ENCODE results near the gene NBL1.

Gene NBL1, protein sequence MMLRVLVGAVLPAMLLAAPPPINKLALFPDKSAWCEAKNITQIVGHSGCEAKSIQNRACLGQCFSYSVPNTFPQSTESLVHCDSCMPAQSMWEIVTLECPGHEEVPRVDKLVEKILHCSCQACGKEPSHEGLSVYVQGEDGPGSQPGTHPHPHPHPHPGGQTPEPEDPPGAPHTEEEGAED

GRCh38 chr1:19643602-19644394 is at the start of gene NBL1:
Gene NBL1, plus strand, starts transcription at chr1:19644311. Its CDS starts 10,720 bp downstream, at chr1:19655031.
- DNase-seq, result peak; percentile 71 to 92 (median 74)

- DNase-seq, result peak in 1 of 3 donors; percentile 19
These were observed 47.9 kb upstream of the NBL1 start for GRCh38 chr1:19596065-19596713.

DNA sequence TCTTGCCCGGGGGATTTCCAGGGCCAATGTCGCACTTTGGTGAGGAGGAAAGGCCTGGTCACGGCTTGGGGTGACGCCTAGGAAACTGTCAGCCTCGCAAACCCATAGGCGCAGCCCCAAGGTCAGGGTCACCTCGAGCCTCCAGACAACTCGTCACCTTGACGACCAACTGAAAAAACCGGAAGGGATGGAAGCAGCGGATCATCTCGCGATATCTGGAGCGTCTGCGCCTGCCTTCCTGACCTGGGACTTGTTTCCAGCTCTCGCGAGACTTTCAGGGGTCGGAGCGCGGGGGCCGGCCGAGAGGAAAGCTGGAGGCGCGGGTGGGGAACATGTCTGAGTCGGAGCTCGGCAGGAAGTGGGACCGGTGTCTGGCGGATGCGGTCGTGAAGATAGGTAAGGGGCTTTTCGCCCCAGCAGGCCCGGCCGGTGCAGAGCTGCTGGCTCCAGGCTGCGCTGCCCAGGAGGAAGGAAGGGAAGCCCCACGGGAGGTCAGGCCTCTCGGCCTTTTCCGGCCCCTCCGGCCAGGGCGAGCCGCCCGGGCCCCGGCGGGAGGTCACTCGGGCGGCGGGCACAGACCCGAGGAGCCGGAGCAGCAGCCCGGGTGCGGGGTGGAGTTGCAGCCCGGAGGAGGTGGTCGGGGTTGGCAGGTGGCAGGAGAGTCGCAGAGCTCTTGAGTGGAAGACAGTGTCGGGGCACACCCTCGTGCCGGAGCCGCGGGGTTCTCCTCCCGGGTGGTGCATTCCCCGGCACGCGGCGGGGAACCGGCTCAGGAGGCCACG is 47.2 kb upstream of the NBL1 start:
- peak; percentile 97 to 99 (median 99) for DNase-seq

DNA sequence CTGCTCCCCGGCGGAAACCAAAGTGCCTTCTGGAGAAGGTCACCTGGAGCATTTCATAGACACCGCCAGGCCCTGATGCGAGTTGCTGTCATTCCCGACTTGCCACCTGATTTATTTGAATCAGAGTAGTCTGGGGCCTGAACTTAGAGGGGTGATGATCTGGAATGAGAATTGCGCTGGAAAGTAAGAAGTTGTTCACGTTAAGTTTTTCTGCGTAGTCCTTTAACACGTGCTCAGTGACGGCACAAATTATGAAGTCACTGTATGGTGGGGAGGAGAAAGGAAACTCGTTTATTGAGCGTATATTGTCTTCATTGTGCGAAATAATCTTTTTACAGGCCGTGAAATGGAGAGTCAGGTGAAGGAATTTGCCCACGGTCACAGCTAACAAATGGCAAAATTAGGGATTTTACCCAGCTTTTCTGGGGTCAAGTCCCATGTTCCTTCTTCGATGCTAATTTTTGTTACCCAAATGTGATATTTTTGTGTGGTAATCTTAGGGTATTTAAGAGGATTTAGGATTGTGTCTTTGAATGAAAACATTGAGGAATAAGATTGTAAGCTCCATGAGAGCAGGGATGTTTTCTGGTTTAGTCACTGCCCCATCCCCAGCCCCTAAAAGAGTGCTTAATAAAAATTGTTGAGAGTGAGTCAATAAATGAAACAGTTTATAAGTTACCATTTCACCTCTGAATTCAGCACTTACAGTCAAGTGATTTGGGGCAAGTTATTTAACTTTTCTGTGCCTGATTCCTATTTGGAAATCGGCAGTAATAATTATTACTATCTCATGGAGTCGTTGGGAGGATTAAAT is 46.4 kb upstream of the NBL1 start:
- DNase-seq, result peak; percentile 86 to 98 (median 96)

DNA sequence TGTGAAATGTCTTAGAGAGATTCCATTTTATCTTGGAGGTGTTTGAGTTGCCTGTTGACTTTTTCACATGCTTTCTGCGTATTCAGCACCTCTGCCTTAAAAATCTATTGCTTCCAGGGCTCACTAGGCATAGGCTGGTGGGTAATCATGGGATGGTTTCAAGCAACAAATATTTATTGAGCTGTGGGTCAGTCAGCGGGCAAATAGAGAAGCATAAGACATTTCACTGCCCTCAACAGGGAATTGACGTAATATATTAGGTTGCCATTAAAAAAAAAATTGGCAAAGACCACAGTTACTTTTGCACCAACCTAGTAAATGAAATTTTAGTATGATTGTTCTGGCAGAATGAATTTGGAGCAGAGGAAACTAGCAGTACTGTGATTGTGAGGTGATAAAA is 44.3 kb upstream of the NBL1 start:
- DNase-seq, result no peak

- DNase-seq, result no peak
These were observed 41.6 kb upstream of the NBL1 start for GRCh38 chr1:19602486-19602885.

GRCh38 chr1:19605967-19606366 is 38.1 kb upstream of the NBL1 start:
- peak; percentile 48 to 56 (median 50) for DNase-seq

GRCh38 chr1:19606817-19607642 is 37.1 kb upstream of the NBL1 start:
- no peak for DNase-seq

GRCh38 chr1:19608232-19608631 is 35.9 kb upstream of the NBL1 start:
- DNase-seq, result no peak

DNA sequence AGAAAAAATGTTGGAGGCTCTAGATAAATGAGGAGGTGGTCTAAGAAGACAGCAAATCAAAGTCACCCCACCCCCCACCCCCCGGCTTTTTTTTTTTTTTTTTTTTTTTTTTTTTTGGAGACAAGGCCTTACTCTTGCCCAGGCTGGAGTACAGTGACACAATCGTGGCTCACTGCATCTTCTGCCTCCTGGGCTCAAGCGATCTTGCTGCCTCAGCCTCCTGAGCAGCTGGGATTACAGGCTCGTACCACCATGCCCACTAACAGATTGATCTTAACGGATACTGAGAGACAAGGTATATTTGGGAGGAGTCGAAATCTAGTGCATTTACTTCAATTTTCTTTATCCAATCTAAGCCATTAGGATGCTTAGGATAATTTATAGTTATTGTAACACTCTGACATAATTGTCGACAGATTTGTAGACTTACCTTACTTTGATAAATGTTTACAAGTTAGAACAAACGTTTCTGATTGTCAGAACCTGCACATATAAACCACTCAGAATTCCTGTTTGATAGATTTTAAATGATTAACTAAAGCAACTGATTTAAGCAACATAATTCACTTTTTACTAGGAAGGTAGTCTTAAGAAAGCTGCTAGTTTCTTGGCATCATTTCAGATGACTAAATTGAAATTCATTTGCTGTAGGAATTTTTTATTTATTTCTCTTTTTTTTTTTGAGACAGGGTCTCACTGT is 33.7 kb upstream of the NBL1 start:
- no peak for DNase-seq

GRCh38 chr1:19612530-19612929 is 31.6 kb upstream of the NBL1 start:
- DNase-seq, result no peak

DNA sequence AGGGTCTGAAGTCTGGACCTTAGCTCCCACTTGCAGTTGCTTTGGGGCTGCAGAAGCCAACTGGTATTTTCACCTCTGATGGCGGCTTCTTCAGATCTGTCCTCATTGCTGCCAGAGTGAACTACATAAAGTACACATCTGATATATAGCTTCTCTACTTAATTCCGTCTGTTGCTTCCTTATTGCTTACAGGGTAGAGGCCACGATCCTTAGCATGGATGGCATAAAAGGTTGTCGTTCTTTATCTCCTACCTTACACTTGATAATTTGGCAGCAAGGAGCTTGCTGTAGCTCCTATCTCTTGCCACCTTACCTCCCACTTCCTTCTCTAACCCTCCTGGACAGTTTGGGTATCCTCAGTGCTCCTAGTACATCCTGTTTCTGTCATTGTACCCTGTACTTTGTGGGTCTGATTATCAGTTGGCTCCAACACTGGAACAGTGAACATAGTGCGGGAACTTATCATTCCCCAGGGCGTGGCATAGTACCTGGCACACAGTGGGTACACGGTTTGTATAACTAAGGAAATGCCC is 30.9 kb upstream of the NBL1 start:
- DNase-seq, result no peak

GRCh38 chr1:19615438-19615837 is 28.7 kb upstream of the NBL1 start:
- no peak for DNase-seq

DNA sequence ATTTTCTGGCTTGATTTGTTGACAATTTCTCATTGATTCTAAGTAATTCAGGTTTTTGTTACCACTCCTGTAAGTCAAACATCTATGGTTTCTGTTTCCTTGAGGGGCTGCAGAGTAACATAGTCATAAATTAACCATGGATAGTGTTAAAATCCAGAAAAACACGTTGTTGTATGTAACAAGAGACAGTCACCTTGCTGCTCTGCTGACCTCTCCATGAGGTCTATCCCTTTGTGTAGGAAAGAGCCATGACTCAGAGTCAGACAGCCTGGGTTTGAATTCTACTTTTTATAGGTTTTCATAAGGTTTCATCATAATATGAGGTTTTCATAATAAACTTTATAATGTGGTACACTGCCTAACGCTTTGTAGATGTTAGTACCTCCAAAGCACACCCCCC is 27.6 kb upstream of the NBL1 start:
- no peak for DNase-seq

- DNase-seq, result no peak
These were observed 26.7 kb upstream of the NBL1 start for GRCh38 chr1:19617376-19617775.

DNA sequence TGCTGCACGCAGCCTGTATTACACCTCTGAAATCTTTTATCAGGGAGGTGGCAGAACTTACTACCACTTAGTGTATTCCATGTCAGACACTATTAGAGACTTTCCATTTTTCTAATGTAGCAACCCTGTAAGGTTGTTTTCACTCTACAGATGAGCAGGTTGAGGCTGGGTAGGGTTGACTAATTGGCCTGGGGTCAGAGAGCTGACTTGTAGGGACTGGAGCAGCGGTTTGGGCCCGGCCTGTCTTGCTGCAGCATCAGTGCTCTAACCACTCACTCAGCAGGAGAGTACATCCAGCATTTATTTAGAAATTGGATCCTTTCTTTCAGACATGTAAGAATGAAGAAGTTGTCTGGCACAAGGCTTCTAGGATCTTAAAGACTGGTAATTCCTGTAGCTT is 25.7 kb upstream of the NBL1 start:
- DNase-seq, result no peak

- no peak for DNase-seq
These were observed 24.3 kb upstream of the NBL1 start for GRCh38 chr1:19619697-19620384.

GRCh38 chr1:19620786-19621185 is 23.3 kb upstream of the NBL1 start:
- DNase-seq, result no peak

DNA sequence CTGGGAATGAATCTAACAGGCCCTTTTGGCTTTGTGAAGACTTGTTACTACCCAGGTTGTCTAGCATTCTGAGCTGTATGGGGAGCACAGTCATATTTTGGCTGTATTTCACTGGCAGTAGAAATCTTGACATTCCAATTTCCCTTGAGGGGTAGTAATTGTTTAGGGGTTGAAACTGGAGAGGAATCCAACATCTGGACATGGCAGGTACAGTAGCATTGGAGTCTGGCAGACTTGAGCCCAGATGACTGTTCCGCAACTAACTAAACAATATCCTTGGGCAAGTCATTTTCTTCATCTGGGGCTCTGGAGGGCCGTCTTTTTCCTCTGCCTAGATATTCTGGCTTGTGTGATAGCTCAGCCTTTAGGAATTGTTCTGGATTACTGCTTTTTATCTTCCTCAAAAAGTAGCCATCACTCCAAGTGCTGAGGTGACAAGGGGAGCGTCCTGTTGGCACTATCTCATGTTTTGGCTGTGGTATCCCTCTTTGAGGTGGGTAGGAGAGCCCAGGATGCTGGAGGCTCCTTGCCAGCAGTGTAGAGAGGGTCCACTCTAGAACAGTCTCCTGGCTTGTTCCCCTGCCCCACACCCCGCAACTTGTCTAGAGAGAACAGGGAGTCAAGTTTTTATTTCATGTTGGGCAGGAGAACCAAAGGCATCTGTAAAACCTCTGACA is 22.7 kb upstream of the NBL1 start:
- DNase-seq, result no peak
